ENCODE results near the gene COPZ1. TPM values are rescaled to one million over a fixed set of nuclear protein-coding genes. Genes with fewer than 3 reads are reported as not detected.

COPZ1 gene
- total and polyA plus RNA-seq, 9 of the 15 experiments (the other 6 are each of a cell fraction or from before 2014, with no cell fraction given) = 137 to 487 (median 233) TPM

GRCh38 chr12:54279227-54279631 is 45.7 kb upstream of the COPZ1 start (continued):
- 0 out of 2 replicates have a peak, but pooled peaks have one; percentile 53 for TF ChIP-seq ELF1 (tag; IDR thresholded peaks at IDR 0.05)
- 0 out of 2 replicates have a peak, but pooled peaks have one; percentile 7 for TF ChIP-seq ELF4 (CRISPR knock-in tag; IDR thresholded peaks at IDR 0.05)
- no peak for TF ChIP-seq ZBTB12 (CRISPR knock-in tag; IDR thresholded peaks at IDR 0.05)
- TF ChIP-seq ZBTB26 (CRISPR knock-in tag; IDR thresholded peaks at IDR 0.05) = 0 out of 2 replicates have a peak, but pooled peaks have one; percentile 19
- TF ChIP-seq ZNF395 (CRISPR knock-in tag; IDR thresholded peaks at IDR 0.05) = 0 out of 2 replicates have a peak, but pooled peaks have one; percentile 9
- 0 out of 2 replicates have a peak, but pooled peaks have one; percentile 44 for TF ChIP-seq HLTF (IDR thresholded peaks at IDR 0.05)
- TF ChIP-seq NFE2L1 (tag; IDR thresholded peaks at IDR 0.05; ENCODE audit: borderline replicate concordance, low read depth) = no peak
- 0 out of 2 replicates have a peak, but pooled peaks have one; percentile 38 for TF ChIP-seq LEF1 (IDR thresholded peaks at IDR 0.05)
- TF ChIP-seq NELFE (IDR thresholded peaks at IDR 0.05; ENCODE audit: insufficient read depth, insufficient read length) = no peak
- peak; percentile 87 for TF ChIP-seq BRD9 (IDR thresholded peaks at IDR 0.05; ENCODE audit: low read depth, partially characterized antibody)
- TF ChIP-seq PTBP1 (IDR thresholded peaks at IDR 0.05; ENCODE audit: low read depth, low read length) = no peak
- no peak for TF ChIP-seq MEF2D (tag; conservative IDR thresholded peaks at IDR 0.05; ENCODE audit: low read depth)
- TF ChIP-seq GATAD2A (IDR thresholded peaks at IDR 0.05) = no peak
- 0 out of 2 replicates have a peak, but pooled peaks have one; percentile 56 for TF ChIP-seq TOE1 (IDR thresholded peaks at IDR 0.05; ENCODE audit: borderline replicate concordance)
- TF ChIP-seq TOE1 (CRISPR knock-in tag; IDR thresholded peaks at IDR 0.05; ENCODE audit: borderline replicate concordance, low read depth) = no peak
- TF ChIP-seq HDAC1 (IDR thresholded peaks at IDR 0.05) = peak in 1 of 2 experiments; percentile 52; a peak in 2 of 4 replicates
- peak; percentile 83 to 91; a peak in 3 of 4 replicates for TF ChIP-seq MLLT1 (IDR thresholded peaks at IDR 0.05)
- TF ChIP-seq BRD4 (IDR thresholded peaks at IDR 0.05) = no peak
- 0 out of 2 replicates have a peak, but pooled peaks have one; percentile 30 for TF ChIP-seq ETS1 (conservative IDR thresholded peaks at IDR 0.05; ENCODE audit: control insufficient read depth, low read depth, low read length)
- TF ChIP-seq CREB3 (tag; conservative IDR thresholded peaks at IDR 0.05; ENCODE audit: low read depth) = no peak
- TF ChIP-seq SIN3A (IDR thresholded peaks at IDR 0.05; ENCODE audit: borderline replicate concordance in 2 of 2, control insufficient read depth in 1 of 2, low read depth in 2 of 2, low read length in 2 of 2) = peak; percentile 42 to 72; a peak in 1 of 4 replicates
